ENCODE results near the gene TRAF3IP1. TPM values are rescaled to one million over a fixed set of nuclear protein-coding genes. Genes with fewer than 3 reads are reported as not detected.
"Not testable (repeated sequence)": the region's sequence is repeated elsewhere in the genome, so short reads cannot be mapped to it uniquely, and the experiment has no call there.

The TRAF3IP1 gene
- total RNA-seq, 1 donor from 2014 or later: 11.2 TPM

GRCh38 chr2:238321467-238321866, 1.1 kb downstream of the TRAF3IP1 start:
- H3K9ac ChIP-seq: peak overlapping the region; percentile 65
- H4K20me1 ChIP-seq (ENCODE audit: low read depth): peaks cover 12% of the 10 kb centered on the region
- no peaks in the 10 kb centered on the region for H3K36me3 ChIP-seq
- Mint-ChIP-seq H3K4me3 (peak overlapping the region; percentile 93), H3K36me3 (peaks cover 11% of the 10 kb centered on the region), H3K9me3 (peaks cover 3% of the 10 kb centered on the region), H3K4me1 (peaks cover 14% of the 10 kb centered on the region), H3K27me3 (ENCODE audit: insufficient read depth, low read depth) (peaks cover 9% of the 10 kb centered on the region), H3K27ac (peak overlapping the region; percentile 14)
- TF ChIP-seq EZH2 (IDR thresholded peaks at IDR 0.05): no peak
- H2AFZ ChIP-seq (replicated peaks): no peak overlapping the region
- H3K27ac ChIP-seq: no peak overlapping the region
- H3K4me3 ChIP-seq: peak overlapping the region; percentile 93
- peaks cover 13% of the 10 kb centered on the region for H3F3A ChIP-seq (ENCODE audit: low read depth)
- H3K27me3 ChIP-seq: peaks cover 18% of the 10 kb centered on the region
- peaks cover 17% of the 10 kb centered on the region for H3K79me2 ChIP-seq (ENCODE audit: low read depth)
- H3K4me1 ChIP-seq: peaks cover 6% of the 10 kb centered on the region
- H3K4me2 ChIP-seq: peak overlapping the region; percentile 83
- H3K9me3 ChIP-seq (ENCODE audit: low read depth): no peaks in the 10 kb centered on the region
- no peak for DNase-seq (ENCODE audit: low spot score)

- Histone ChIP-seq H3K4me3 (peak overlapping the region; percentile 93), H3K4me2 (no peak overlapping the region), H3K9me3 (ENCODE audit: low read depth) (no peaks in the 10 kb centered on the region), H3K79me2 (ENCODE audit: low read depth) (peaks cover 17% of the 10 kb centered on the region), H3K9ac (no peak overlapping the region), H2AFZ (replicated peaks) (no peak overlapping the region), H3K27ac (no peak overlapping the region), H4K20me1 (ENCODE audit: low read depth) (peaks cover 12% of the 10 kb centered on the region), H3K4me1 (peaks cover 6% of the 10 kb centered on the region), H3K36me3 (no peaks in the 10 kb centered on the region), H3F3A (ENCODE audit: low read depth) (peaks cover 13% of the 10 kb centered on the region), H3K27me3 (peaks cover 18% of the 10 kb centered on the region)
- TF ChIP-seq EZH2 (IDR thresholded peaks at IDR 0.05) (no peak), EZH2phosphoT487 (IDR thresholded peaks at IDR 0.05) (no peak)
- TF ChIP-seq, protein P1, sequence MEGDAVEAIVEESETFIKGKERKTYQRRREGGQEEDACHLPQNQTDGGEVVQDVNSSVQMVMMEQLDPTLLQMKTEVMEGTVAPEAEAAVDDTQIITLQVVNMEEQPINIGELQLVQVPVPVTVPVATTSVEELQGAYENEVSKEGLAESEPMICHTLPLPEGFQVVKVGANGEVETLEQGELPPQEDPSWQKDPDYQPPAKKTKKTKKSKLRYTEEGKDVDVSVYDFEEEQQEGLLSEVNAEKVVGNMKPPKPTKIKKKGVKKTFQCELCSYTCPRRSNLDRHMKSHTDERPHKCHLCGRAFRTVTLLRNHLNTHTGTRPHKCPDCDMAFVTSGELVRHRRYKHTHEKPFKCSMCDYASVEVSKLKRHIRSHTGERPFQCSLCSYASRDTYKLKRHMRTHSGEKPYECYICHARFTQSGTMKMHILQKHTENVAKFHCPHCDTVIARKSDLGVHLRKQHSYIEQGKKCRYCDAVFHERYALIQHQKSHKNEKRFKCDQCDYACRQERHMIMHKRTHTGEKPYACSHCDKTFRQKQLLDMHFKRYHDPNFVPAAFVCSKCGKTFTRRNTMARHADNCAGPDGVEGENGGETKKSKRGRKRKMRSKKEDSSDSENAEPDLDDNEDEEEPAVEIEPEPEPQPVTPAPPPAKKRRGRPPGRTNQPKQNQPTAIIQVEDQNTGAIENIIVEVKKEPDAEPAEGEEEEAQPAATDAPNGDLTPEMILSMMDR (IDR thresholded peaks at IDR 0.05): no peak
- Mint-ChIP-seq H3K9me3 (peaks cover 3% of the 10 kb centered on the region), H3K4me3 (peak overlapping the region; percentile 93), H3K4me1 (peaks cover 14% of the 10 kb centered on the region), H3K27me3 (ENCODE audit: insufficient read depth, low read depth) (peaks cover 9% of the 10 kb centered on the region), H3K27ac (no peak overlapping the region), H3K36me3 (peaks cover 13% of the 10 kb centered on the region)
- no peak for DNase-seq (ENCODE audit: low spot score)
Measured at GRCh38 chr2:238322001-238322411, 1.7 kb downstream of the TRAF3IP1 start.

- H3K4me1 Mint-ChIP-seq: peaks cover 14% of the 10 kb centered on the region
- H3K27ac Mint-ChIP-seq; H3K27ac ChIP-seq; H3K4me2 ChIP-seq; H3K4me3 ChIP-seq; H3K27me3 Mint-ChIP-seq (ENCODE audit: insufficient read depth, low read depth); H3K9me3 ChIP-seq (ENCODE audit: low read depth); DNase-seq (ENCODE audit: low spot score); H3K9me3 Mint-ChIP-seq; H3K27me3 ChIP-seq; H2AFZ ChIP-seq (replicated peaks); H3K36me3 ChIP-seq; H3K4me3 Mint-ChIP-seq; H3K9ac ChIP-seq; H3K4me1 ChIP-seq: not testable (repeated sequence)
- H3K36me3 Mint-ChIP-seq: peaks cover 29% of the 10 kb centered on the region
- Histone ChIP-seq H3K79me2 (ENCODE audit: low read depth) (peaks cover 17% of the 10 kb centered on the region), H3F3A (ENCODE audit: low read depth) (peaks cover 13% of the 10 kb centered on the region), H4K20me1 (ENCODE audit: low read depth) (peaks cover 12% of the 10 kb centered on the region)
Measured at GRCh38 chr2:238324248-238324647, 3.9 kb downstream of the TRAF3IP1 start.

- Histone ChIP-seq H3K9ac (no peak overlapping the region), H3F3A (ENCODE audit: low read depth) (peaks cover 5% of the 10 kb centered on the region), H3K4me3 (no peak overlapping the region), H3K36me3 (peaks cover 5% of the 10 kb centered on the region), H3K27me3 (no peaks in the 10 kb centered on the region), H3K9me3 (ENCODE audit: low read depth) (no peaks in the 10 kb centered on the region), H3K27ac (no peak overlapping the region), H3K79me2 (ENCODE audit: low read depth) (peaks cover 16% of the 10 kb centered on the region), H4K20me1 (ENCODE audit: low read depth) (peaks cover 12% of the 10 kb centered on the region), H3K4me2 (no peak overlapping the region), H3K4me1 (peaks cover 6% of the 10 kb centered on the region), H2AFZ (replicated peaks) (no peak overlapping the region)
- H3K27me3 Mint-ChIP-seq (ENCODE audit: insufficient read depth, low read depth): peaks cover 2% of the 10 kb centered on the region
- peaks cover 9% of the 10 kb centered on the region for H3K4me1 Mint-ChIP-seq
- DNase-seq (ENCODE audit: low spot score): no peak
- H3K9me3 Mint-ChIP-seq: no peaks in the 10 kb centered on the region
- peaks cover 35% of the 10 kb centered on the region for H3K36me3 Mint-ChIP-seq
- TF ChIP-seq EZH2phosphoT487 (IDR thresholded peaks at IDR 0.05) (no peak), EZH2 (IDR thresholded peaks at IDR 0.05) (no peak)
- TF ChIP-seq, protein P1 (IDR thresholded peaks at IDR 0.05): no peak
- no peak overlapping the region for H3K4me3 Mint-ChIP-seq
- no peak overlapping the region for H3K27ac Mint-ChIP-seq
Measured at GRCh38 chr2:238325694-238326093, 5.4 kb downstream of the TRAF3IP1 start.
